Suprapubic skin (tissue), 3 donors: ENCODE results near the gene DNLZ.

Experiments used
- POLR2A ChIP-seq, 2 donors: fragments of 450-650 bp; IDR thresholded peaks; one replicate each; pipeline ENCODE4 v1.6.1; 2017; ENCODE audit warnings: antibody characterized with exemption in 2 of 2, mild to moderate bottlenecking in 2 of 2, moderate library complexity in 2 of 2
- TF ChIP-seq, protein P1 (sequence below), 2 donors: fragments of 200-600 bp in 1 of 2; fragments of 450-650 bp in 1 of 2; sonication (generic) in 1 of 2; IDR thresholded peaks; one replicate each; pipeline ENCODE4 v1.5.1; 2016 to 2019; ENCODE audit warnings: antibody characterized with exemption in 2 of 2, mild to moderate bottlenecking in 1 of 2, moderate library complexity in 1 of 2

DNA sequence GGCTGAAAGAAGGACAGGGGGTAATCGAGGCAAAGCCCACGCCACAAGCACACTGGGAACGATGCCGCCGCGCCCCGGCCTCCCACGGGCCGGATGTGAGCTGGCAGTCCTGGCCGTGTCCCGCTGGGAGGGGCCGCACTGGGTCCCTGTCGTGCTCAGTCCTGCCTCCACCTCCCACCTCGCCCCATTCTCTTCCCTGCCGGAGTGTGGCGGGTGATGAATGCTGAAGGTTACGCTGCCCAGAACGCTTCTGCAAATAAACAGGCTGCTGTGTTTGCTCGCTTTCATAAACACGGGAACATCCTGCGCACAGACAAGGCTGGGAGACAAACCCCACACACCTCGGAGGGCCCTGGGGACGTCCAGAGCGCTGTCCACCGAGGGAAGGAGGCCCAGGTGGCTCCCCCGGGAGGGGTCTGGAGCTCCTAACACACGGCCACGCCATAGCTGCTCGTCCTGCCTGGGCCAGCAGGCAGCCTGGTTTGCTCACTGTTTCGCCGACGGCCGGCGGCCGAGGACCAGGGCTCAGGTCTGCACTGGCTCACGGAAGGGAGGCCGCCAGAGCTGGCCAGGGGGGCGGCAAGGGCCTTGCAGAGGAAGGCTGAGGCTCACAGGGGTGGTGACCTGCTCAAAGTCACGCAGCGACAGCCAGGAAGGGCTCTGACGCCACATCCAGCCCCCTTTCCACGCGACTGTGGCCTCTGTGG lies 2.3 kb downstream of the DNLZ start:
- TF ChIP-seq, protein P1, sequence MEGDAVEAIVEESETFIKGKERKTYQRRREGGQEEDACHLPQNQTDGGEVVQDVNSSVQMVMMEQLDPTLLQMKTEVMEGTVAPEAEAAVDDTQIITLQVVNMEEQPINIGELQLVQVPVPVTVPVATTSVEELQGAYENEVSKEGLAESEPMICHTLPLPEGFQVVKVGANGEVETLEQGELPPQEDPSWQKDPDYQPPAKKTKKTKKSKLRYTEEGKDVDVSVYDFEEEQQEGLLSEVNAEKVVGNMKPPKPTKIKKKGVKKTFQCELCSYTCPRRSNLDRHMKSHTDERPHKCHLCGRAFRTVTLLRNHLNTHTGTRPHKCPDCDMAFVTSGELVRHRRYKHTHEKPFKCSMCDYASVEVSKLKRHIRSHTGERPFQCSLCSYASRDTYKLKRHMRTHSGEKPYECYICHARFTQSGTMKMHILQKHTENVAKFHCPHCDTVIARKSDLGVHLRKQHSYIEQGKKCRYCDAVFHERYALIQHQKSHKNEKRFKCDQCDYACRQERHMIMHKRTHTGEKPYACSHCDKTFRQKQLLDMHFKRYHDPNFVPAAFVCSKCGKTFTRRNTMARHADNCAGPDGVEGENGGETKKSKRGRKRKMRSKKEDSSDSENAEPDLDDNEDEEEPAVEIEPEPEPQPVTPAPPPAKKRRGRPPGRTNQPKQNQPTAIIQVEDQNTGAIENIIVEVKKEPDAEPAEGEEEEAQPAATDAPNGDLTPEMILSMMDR (IDR thresholded peaks at IDR 0.05), result no peak
- no peak for TF ChIP-seq POLR2A (IDR thresholded peaks at IDR 0.05)
